Panc1 (cell line): ENCODE data around the gene RAB27B. TPM values are rescaled to one million over a fixed set of nuclear protein-coding genes. Genes with fewer than 3 reads are reported as not detected.

Experiments used
- ATAC-seq: fragments of 200-7000 bp; cut with Tn5 transposase; 2 replicates; pipeline ENCODE4 v1.9.1; 2020; ENCODE audit warnings: mild to moderate bottlenecking, moderate library complexity
- BruUV-seq: library from RNA; stranded (reverse); fragments of 400-500 nt; replicated peaks from 2 replicates; lab custom pipeline; 2021; lab: Mats Ljungman, UMichigan
- CTCF ChIA-PET: fragments of 300-600 bp; sonication (Branson Sonifier 250); formaldehyde crosslinking; loops from one replicate; lab custom pipeline; 2022; ENCODE audit warnings: antibody characterized with exemption; lab: Charles Lee
- POLR2A ChIA-PET: fragments of 300-600 bp; sonication (Branson Sonifier 250); formaldehyde crosslinking; loops from one replicate; lab custom pipeline; 2022; ENCODE audit warnings: antibody characterized with exemption; lab: Charles Lee
- DNase-seq: peaks from one replicate; pipeline ENCODE4 v3.0.0-alpha.2; 2010; ENCODE audit warnings: low read depth, low spot score
- H3K27ac ChIP-seq: 2 replicates; pipeline ENCODE4 v1.5.1; 2011; ENCODE audit warnings: mild to moderate bottlenecking, low read length, inconsistent platforms
- H3K27me3 ChIP-seq: fragments of 200-500 bp; sonication (Bioruptor generic); 2 replicates; pipeline ENCODE4 v1.6.0; 2014; ENCODE audit warnings: low read length, inconsistent platforms; ENCODE audit not compliant: control insufficient read depth, insufficient read depth
- H3K36me3 ChIP-seq: fragments of 200-500 bp; sonication (Bioruptor generic); 2 replicates; pipeline ENCODE4 v1.5.1; 2014; ENCODE audit warnings: inconsistent platforms, mild to moderate bottlenecking, low read length, moderate library complexity; ENCODE audit not compliant: control insufficient read depth, insufficient read depth
- H3K4me1 ChIP-seq: 2 replicates; pipeline ENCODE4 v1.5.1; 2011; ENCODE audit warnings: inconsistent platforms, mild to moderate bottlenecking, low read length, moderate library complexity; ENCODE audit not compliant: control insufficient read depth, insufficient read depth
- H3K4me3 ChIP-seq, 2 experiments: 2 replicates each; pipeline ENCODE4 v1.5.1; 2011 to 2012; ENCODE audit warnings: low read depth in 2 of 2, low read length in 2 of 2, mild to moderate bottlenecking in 2 of 2, inconsistent platforms in 1 of 2, moderate library complexity in 1 of 2
- H3K9me3 ChIP-seq: fragments of 200-500 bp; sonication (Bioruptor generic); 2 replicates; pipeline ENCODE4 v1.5.1; 2014; ENCODE audit warnings: low read depth, mild to moderate bottlenecking, inconsistent platforms, low read length, moderate library complexity; ENCODE audit not compliant: control insufficient read depth, insufficient read depth
- CTCF ChIP-seq: fragments of 450-650 bp; IDR thresholded peaks from 2 replicates; pipeline ENCODE4 v1.5.1; 2017; ENCODE audit warnings: mild to moderate bottlenecking
- POLR2AphosphoS5 ChIP-seq: IDR thresholded peaks from 2 replicates; pipeline ENCODE4 v1.6.1; 2012; ENCODE audit warnings: mild to moderate bottlenecking, low read depth, low read length, moderate library complexity
- SIN3A ChIP-seq: IDR thresholded peaks from 2 replicates; pipeline ENCODE4 v1.6.1; 2012; ENCODE audit warnings: low read depth, mild to moderate bottlenecking, low read length, moderate library complexity, borderline replicate concordance; ENCODE audit not compliant: insufficient read depth
- TCF7L2 ChIP-seq: IDR thresholded peaks from 2 replicates; pipeline ENCODE4 v1.6.1; 2011; ENCODE audit warnings: mild to moderate bottlenecking, low read depth, low read length, inconsistent platforms
- in situ Hi-C: cut with HindIII; loops from 2 replicates; pipeline ENCODE4 v1.10.0; 2016; ENCODE audit warnings: low sequenced_read_pairs, low pct_unique_long_range_greater_than_20kb
- intact Hi-C: fragments of 100-400 bp; cut with micrococcal nuclease; formaldehyde crosslinking; loops from one replicate; pipeline ENCODE4 v1.10.0; 2022; ENCODE audit not compliant: unreplicated experiment
- total RNA-seq: library from RNA; stranded (reverse); gene quantifications from one replicate; pipeline ENCODE4 v1.2.1, GENCODE V29; 2021; ENCODE audit not compliant: unreplicated experiment
- TF ChIP-seq, protein P1 (sequence below), 2 experiments: IDR thresholded peaks; 2 replicates each; pipeline ENCODE4 v1.6.1; 2011 to 2012; ENCODE audit warnings: low read depth in 2 of 2, control low read depth in 1 of 2, low read length in 1 of 2, mild to moderate bottlenecking in 1 of 2, moderate library complexity in 1 of 2; ENCODE audit not compliant: insufficient read depth in 1 of 2

The RAB27B gene
- total RNA-seq, 1 experiment from 2014 or later: 3.9 TPM

DNA sequence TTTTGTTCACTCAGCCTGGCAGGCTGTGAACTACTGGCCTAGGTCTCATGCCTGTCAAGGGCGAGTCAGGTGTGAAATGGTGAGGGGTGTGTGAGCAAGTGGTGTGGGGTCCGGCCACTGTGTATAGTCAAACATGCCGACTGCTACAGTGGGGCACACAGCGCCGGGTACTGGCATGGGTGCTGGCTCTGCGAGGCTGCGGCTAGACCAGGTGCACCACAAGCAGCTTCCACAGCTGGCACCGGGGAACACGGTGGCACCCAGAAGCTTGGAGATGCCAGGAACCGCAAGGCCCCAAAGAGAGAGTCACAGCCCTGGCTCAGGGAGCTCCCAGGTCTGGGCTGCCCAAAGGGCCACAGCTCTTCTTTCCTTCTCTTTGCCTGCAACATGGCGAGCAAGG, 81.3 kb downstream of the RAB27B start:
- intact Hi-C loops: no loop called here
- no peak overlapping the region for H3K4me3 ChIP-seq
- BruUV-seq: no TSS peak
- in situ Hi-C loops: no loop called here
- H3K9me3 ChIP-seq: no peaks in the 10 kb centered on the region
- no peak overlapping the region for H3K27ac ChIP-seq
- TF ChIP-seq, protein P1, sequence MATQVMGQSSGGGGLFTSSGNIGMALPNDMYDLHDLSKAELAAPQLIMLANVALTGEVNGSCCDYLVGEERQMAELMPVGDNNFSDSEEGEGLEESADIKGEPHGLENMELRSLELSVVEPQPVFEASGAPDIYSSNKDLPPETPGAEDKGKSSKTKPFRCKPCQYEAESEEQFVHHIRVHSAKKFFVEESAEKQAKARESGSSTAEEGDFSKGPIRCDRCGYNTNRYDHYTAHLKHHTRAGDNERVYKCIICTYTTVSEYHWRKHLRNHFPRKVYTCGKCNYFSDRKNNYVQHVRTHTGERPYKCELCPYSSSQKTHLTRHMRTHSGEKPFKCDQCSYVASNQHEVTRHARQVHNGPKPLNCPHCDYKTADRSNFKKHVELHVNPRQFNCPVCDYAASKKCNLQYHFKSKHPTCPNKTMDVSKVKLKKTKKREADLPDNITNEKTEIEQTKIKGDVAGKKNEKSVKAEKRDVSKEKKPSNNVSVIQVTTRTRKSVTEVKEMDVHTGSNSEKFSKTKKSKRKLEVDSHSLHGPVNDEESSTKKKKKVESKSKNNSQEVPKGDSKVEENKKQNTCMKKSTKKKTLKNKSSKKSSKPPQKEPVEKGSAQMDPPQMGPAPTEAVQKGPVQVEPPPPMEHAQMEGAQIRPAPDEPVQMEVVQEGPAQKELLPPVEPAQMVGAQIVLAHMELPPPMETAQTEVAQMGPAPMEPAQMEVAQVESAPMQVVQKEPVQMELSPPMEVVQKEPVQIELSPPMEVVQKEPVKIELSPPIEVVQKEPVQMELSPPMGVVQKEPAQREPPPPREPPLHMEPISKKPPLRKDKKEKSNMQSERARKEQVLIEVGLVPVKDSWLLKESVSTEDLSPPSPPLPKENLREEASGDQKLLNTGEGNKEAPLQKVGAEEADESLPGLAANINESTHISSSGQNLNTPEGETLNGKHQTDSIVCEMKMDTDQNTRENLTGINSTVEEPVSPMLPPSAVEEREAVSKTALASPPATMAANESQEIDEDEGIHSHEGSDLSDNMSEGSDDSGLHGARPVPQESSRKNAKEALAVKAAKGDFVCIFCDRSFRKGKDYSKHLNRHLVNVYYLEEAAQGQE (IDR thresholded peaks at IDR 0.05; ENCODE audit: insufficient read depth in 1 of 2, low read depth in 2 of 2, low read length in 1 of 2): no peak
- TF ChIP-seq POLR2AphosphoS5: no peak
- TF ChIP-seq TCF7L2: no peak
- POLR2A ChIA-PET: no interaction called here
- no peaks in the 10 kb centered on the region for H3K4me1 ChIP-seq
- CTCF ChIA-PET: no interaction called here
- DNase-seq (no peak), ATAC-seq (no peak)
- H3K27me3 ChIP-seq: no peaks in the 10 kb centered on the region
- H3K36me3 ChIP-seq: no peaks in the 10 kb centered on the region

- POLR2A ChIA-PET: no interaction called here
- TF ChIP-seq, protein P1 (IDR thresholded peaks at IDR 0.05; ENCODE audit: insufficient read depth in 1 of 2, low read depth in 2 of 2, low read length in 1 of 2): no peak
- no peak for TF ChIP-seq POLR2AphosphoS5
- no peak for TF ChIP-seq TCF7L2
- TF ChIP-seq CTCF: no peak
- TF ChIP-seq SIN3A: no peak
- H3K27me3 ChIP-seq: no peaks in the 10 kb centered on the region
Observed at GRCh38 chr18:54910161-54910919, 82.1 kb downstream of the RAB27B start.

More at GRCh38 chr18:54910161-54910919, 82.1 kb downstream of the RAB27B start:
- intact Hi-C loops (no loop called here), in situ Hi-C loops (no loop called here)
- no peak for DNase-seq
- no peak for ATAC-seq
- no TSS peak for BruUV-seq
- H3K4me1 ChIP-seq: no peaks in the 10 kb centered on the region
- H3K4me3 ChIP-seq: no peak overlapping the region
- no peak overlapping the region for H3K27ac ChIP-seq
- CTCF ChIA-PET: no interaction called here
- no peaks in the 10 kb centered on the region for H3K9me3 ChIP-seq
- no peaks in the 10 kb centered on the region for H3K36me3 ChIP-seq
